HFF-Myc (cell line): ENCODE measurements around the gene SELENOW.

Source experiments
- DNase-seq: peaks from one replicate; pipeline ENCODE4 v3.0.0-alpha.2; 2011; ENCODE audit warnings: low read depth; ENCODE audit errors: extremely low read depth
- H3K4me3 ChIP-seq: replicated peaks from 2 replicates; pipeline ENCODE4 v1.5.1; 2011; ENCODE audit warnings: low read depth, mild to moderate bottlenecking, control low read depth, low read length
- TF ChIP-seq, protein P1 (sequence below): IDR thresholded peaks from 2 replicates; pipeline ENCODE4 v1.5.1; 2012; ENCODE audit warnings: mild to moderate bottlenecking, low read depth, low read length, control low read depth; ENCODE audit errors: missing control alignments

Gene SELENOW

DNA sequence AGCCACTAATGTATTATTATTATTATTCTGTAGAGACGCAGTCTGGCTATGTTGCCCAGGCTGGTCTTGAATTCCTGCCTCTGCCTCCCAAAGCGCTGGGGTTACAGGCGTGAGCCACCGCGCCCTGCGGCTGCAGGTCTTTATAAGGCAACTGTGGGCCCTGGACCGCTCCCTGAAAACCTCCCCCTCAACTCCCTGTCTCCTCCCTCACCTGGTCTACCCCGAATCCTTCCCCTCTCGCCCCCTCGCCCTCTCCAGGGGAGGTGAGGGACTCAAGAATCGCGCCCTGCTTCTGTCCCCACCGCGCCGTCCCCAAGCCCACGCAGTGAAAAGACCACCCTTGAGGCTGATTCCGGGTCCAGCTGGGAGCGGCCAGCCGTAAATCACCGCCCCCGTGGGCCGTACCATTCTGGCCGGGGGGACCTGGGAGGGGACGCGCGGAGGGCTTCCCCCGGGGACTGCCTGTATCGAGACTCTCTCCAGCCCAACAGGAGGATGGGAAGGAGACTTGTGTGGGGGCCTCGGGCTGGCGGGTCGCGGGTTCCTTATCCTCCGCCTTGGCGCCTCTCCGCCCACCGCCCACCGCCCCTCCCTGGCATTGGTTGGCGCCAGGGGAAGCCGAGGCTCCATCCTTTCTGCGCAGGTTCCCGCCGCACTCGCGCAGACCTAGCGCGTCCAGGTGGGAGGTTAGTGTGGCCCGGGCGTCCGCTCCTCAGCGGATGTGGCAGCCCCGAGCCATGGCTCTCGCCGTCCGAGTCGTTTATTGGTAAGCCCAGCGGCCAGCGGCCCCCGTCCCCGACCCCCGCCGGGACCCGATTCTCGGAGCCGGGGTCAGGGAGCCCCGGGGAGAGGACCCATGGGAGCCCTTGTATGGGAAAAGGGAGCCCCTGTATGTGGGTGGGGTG, at the start of gene SELENOW:
SELENOW (plus strand) TSS at position 655 of the 905 bp plus-strand sequence; CDS start at position 738, 83 bp downstream.
- TF ChIP-seq, protein P1, sequence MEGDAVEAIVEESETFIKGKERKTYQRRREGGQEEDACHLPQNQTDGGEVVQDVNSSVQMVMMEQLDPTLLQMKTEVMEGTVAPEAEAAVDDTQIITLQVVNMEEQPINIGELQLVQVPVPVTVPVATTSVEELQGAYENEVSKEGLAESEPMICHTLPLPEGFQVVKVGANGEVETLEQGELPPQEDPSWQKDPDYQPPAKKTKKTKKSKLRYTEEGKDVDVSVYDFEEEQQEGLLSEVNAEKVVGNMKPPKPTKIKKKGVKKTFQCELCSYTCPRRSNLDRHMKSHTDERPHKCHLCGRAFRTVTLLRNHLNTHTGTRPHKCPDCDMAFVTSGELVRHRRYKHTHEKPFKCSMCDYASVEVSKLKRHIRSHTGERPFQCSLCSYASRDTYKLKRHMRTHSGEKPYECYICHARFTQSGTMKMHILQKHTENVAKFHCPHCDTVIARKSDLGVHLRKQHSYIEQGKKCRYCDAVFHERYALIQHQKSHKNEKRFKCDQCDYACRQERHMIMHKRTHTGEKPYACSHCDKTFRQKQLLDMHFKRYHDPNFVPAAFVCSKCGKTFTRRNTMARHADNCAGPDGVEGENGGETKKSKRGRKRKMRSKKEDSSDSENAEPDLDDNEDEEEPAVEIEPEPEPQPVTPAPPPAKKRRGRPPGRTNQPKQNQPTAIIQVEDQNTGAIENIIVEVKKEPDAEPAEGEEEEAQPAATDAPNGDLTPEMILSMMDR = no peak
- peak within 1 kb of the TSS; percentile 89 for H3K4me3 ChIP-seq
- DNase-seq = no peak

DNA sequence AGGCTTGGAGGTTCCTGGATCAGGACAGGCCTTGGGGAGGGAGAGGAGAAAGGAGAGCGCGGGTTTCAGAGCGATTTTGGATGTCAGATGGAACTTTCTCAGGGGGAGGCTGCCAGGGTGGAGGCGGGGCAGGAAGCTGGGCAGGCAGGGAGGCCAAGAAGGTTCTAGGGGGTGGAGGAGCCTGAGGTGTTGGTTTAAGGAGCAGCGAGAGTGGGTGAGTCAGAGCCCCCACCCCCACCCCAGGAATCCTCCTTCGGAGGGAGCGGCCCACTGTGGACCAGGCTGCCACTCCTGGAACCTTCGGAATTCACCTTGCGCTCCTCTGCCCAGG, 49.1 kb upstream of the SELENOW start:
- TF ChIP-seq, protein P1 = no peak
- H3K4me3 ChIP-seq = no peak overlapping the region
- peak; percentile 61 for DNase-seq

DNA sequence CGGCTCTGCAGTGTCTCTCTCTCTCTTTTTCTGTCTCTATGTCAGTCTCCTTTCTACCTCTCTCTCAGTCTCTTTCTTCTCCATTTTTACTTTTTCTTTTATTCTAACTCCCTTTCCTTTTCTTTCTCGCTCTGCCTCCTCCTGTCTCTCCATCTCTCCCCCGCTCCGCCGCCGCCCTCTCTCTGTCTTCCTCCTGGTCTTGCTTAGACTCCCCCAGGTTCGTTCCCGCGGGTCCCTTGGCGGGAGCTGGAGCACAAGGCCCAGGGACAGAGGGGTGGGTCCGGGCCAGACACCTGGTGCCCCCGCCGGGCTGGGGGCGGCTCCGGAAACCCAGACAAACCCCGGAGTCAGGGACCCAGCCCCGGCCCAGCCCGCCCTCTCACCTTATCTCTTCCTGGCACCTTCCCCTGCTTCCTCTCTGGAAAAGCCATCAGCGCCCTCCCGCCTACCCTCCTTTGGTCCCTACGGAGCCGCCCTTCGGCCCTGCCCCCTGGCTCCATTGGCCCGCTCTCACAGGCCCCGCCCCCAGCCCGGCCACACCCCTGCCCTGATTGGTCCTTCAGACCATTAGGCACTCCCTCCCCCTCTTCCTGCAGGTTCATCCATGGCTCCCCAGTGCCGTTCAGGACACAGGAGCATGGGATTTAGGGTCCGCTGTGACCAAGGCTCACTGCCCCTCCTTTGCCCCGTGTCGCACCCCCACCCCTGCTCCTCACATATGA, 48.5 kb upstream of the SELENOW start:
- no peak overlapping the region for H3K4me3 ChIP-seq
- DNase-seq = no peak
- TF ChIP-seq, protein P1 = no peak

DNA sequence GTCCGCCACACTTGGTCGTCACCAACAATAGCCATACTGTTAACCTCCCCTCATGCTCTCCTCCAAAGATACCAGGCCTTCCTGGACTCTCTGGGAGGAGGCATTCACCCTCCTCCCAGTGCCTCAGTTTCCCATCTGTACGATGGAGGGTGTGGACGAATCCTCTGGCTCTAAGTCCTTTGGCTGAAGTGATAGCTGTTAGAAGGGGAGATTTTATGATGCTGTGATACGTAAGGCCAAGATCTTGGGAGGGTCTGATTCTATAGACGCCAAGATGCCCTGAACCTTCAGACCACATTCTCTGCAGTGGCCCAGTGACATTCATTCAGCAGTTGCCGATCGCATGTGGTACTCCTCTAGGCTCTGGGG, 48.0 kb upstream of the SELENOW start:
- no peak for DNase-seq
- TF ChIP-seq, protein P1 = no peak
- H3K4me3 ChIP-seq = no peak overlapping the region

DNA sequence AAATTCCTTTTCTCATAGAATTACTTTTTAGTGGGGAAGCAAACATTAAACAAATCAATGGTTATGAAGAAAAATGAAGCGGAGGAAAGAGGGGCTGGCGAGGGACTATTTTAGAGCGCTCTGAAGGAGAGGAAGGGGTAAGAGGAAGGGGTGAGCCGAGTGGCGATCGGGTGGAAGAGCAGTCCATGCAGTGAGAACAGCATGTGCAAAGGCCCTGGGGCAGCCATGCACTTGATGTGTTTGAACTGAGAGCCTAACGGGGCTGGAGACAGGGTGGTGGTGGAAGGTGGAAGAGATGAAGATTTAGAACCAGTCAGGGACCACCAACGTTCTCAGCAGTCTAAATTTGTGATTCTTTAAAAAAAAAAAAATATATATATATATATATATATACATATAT, 47.6 kb upstream of the SELENOW start:
- TF ChIP-seq, protein P1 = no peak
- no peak overlapping the region for H3K4me3 ChIP-seq
- DNase-seq = no peak

DNA sequence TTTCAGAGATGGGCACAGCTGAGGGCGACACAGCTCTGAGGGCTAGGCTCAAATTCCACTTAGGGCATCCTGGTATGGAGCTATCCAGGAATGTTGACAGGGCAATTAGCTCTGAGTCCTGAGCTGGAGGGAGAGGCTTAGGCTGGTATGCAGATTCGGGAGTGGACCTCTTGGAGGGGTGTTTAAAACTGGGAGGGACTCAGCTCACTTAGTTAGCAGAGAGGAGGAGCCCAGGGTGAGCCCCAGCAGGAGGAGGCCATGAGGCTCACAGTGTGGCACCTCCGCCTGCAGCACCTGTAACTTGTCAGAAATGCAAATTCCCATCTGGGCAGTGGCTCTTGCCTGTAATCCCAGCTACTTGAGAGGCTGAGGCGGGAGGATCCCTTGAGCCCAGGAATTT, 43.4 kb upstream of the SELENOW start:
- TF ChIP-seq, protein P1 = no peak
- H3K4me3 ChIP-seq = no peak overlapping the region
- DNase-seq = no peak
